Neural cell (in vitro differentiated cells): ENCODE measurements around the gene STMP1. TPM values are rescaled to one million over a fixed set of nuclear protein-coding genes. Genes with fewer than 3 reads are reported as not detected.

Source experiments
- H2AFZ ChIP-seq: fragments of 200-600, 300-800 bp; sonication (generic), shearing (Covaris generic); 2 replicates; pipeline ENCODE4 v1.6.0; 2014; ENCODE audit warnings: low read depth, mild to moderate bottlenecking, antibody characterized with exemption, low read length, moderate library complexity
- H3F3A ChIP-seq: fragments of 200-600 bp; shearing (Covaris generic); 2 replicates; pipeline ENCODE4 v1.6.1; 2016; ENCODE audit warnings: mild to moderate bottlenecking, moderate library complexity, mixed read lengths, antibody characterized with exemption, low read length; ENCODE audit not compliant: insufficient read depth, poor library complexity, severe bottlenecking
- H3K27ac ChIP-seq: fragments of 200-600, 300-800 bp; sonication (generic), shearing (Covaris generic); 2 replicates; pipeline ENCODE4 v1.5.1; 2014; ENCODE audit warnings: mild to moderate bottlenecking, low read length, moderate library complexity
- H3K27me3 ChIP-seq: fragments of 300-800, 200-600 bp; sonication (generic), shearing (Covaris generic); 2 replicates; pipeline ENCODE4 v1.6.0; 2014; ENCODE audit warnings: mild to moderate bottlenecking, low read depth, low read length, moderate library complexity; ENCODE audit not compliant: insufficient read depth
- H3K36me3 ChIP-seq: fragments of 300-800, 200-600 bp; sonication (generic), shearing (Covaris generic); 2 replicates; pipeline ENCODE4 v1.5.1; 2014; ENCODE audit warnings: mild to moderate bottlenecking, antibody characterized with exemption, low read length, moderate library complexity; ENCODE audit not compliant: insufficient read depth
- H3K4me2 ChIP-seq: fragments of 300-800, 200-600 bp; sonication (generic), shearing (Covaris generic); 2 replicates; pipeline ENCODE4 v1.6.0; 2014; ENCODE audit warnings: mild to moderate bottlenecking, low read length
- H3K4me3 ChIP-seq: fragments of 300-800, 200-600 bp; sonication (generic), shearing (Covaris generic); 2 replicates; pipeline ENCODE4 v1.5.1; 2014; ENCODE audit warnings: mild to moderate bottlenecking, low read length, moderate library complexity
- H3K79me2 ChIP-seq: fragments of 200-600 bp; shearing (Covaris generic); replicated peaks from 2 replicates; pipeline ENCODE4 v1.6.0; 2014; ENCODE audit warnings: mild to moderate bottlenecking, low read length, moderate library complexity; ENCODE audit not compliant: insufficient read depth
- H3K9ac ChIP-seq: fragments of 300-800, 200-600 bp; sonication (generic), shearing (Covaris generic); 2 replicates; pipeline ENCODE4 v1.6.1; 2016; ENCODE audit warnings: mild to moderate bottlenecking, low read length, mixed read lengths
- H3K9me2 ChIP-seq: fragments of 200-600 bp; shearing (Covaris generic); 2 replicates; pipeline ENCODE4 v1.6.1; 2016; ENCODE audit warnings: mild to moderate bottlenecking, low read length, mixed read lengths; ENCODE audit not compliant: insufficient read depth
- H3K9me3 ChIP-seq: fragments of 200-600, 300-800 bp; sonication (generic), shearing (Covaris generic); 2 replicates; pipeline ENCODE4 v1.6.1; 2016; ENCODE audit warnings: mild to moderate bottlenecking, mixed run types, low read length, moderate library complexity, mixed read lengths
- H4K20me1 ChIP-seq: fragments of 200-600 bp; shearing (Covaris generic); 2 replicates; pipeline ENCODE4 v1.6.1; 2016; ENCODE audit warnings: mild to moderate bottlenecking, mixed run types; ENCODE audit not compliant: insufficient read depth
- CTCF ChIP-seq: fragments of 450-650 bp; IDR thresholded peaks from 2 replicates; pipeline ENCODE4 v1.5.1; 2014; ENCODE audit warnings: antibody characterized with exemption, mild to moderate bottlenecking, moderate library complexity; ENCODE audit not compliant: poor library complexity, severe bottlenecking
- EP300 ChIP-seq: fragments of 450-650 bp; conservative IDR thresholded peaks from 2 replicates; pipeline ENCODE4 v1.6.1; 2014; ENCODE audit warnings: antibody characterized with exemption, mild to moderate bottlenecking, moderate library complexity; ENCODE audit not compliant: poor library complexity, severe bottlenecking
- EZH2 ChIP-seq: fragments of 200-600, 300-800 bp; shearing (Covaris generic), sonication (generic); IDR thresholded peaks from 2 replicates; pipeline ENCODE4 v1.6.1; 2014; ENCODE audit warnings: antibody characterized with exemption, low read length, borderline replicate concordance, mild to moderate bottlenecking; ENCODE audit not compliant: insufficient read depth, poor library complexity, severe bottlenecking
- MXI1 ChIP-seq: fragments of 450-650 bp; conservative IDR thresholded peaks from 2 replicates; pipeline ENCODE4 v1.6.1; 2014; ENCODE audit warnings: antibody characterized with exemption, mild to moderate bottlenecking; ENCODE audit not compliant: poor library complexity, severe bottlenecking
- POLR2AphosphoS5 ChIP-seq: IDR thresholded peaks from 2 replicates; pipeline ENCODE4 v1.6.1; 2012
- RAD21 ChIP-seq: fragments of 450-650 bp; conservative IDR thresholded peaks from 2 replicates; pipeline ENCODE4 v1.6.1; 2014; ENCODE audit warnings: antibody characterized with exemption, mild to moderate bottlenecking, moderate library complexity
- REST ChIP-seq: IDR thresholded peaks from 2 replicates; pipeline ENCODE4 v1.6.1; 2012; ENCODE audit warnings: borderline replicate concordance
- SMC3 ChIP-seq: fragments of 450-650 bp; conservative IDR thresholded peaks from 2 replicates; pipeline ENCODE4 v1.6.1; 2014; ENCODE audit warnings: antibody characterized with exemption, mild to moderate bottlenecking, moderate library complexity; ENCODE audit not compliant: poor library complexity
- TAF1 ChIP-seq: IDR thresholded peaks from 2 replicates; pipeline ENCODE4 v1.6.1; 2012; ENCODE audit warnings: low read depth
- polyA plus RNA-seq: library from polyadenylated mRNA; depleted of rRNA; stranded (reverse); fragments of >200 nt; gene quantifications from 2 replicates; pipeline ENCODE4 v1.2.3, GENCODE V29; 2014

The STMP1 gene
- polyA plus RNA-seq, 1 donor from 2014 or later = 81.6 TPM

- Histone ChIP-seq H3K27ac (no peak overlapping the region), H3K4me2 (no peak overlapping the region), H3K9me3 (no peaks in the 10 kb centered on the region), H3K9ac (no peak overlapping the region), H3F3A (no peaks in the 10 kb centered on the region), H3K27me3 (no peaks in the 10 kb centered on the region), H3K36me3 (no peaks in the 10 kb centered on the region), H4K20me1 (no peaks in the 10 kb centered on the region), H3K4me3 (no peak overlapping the region), H3K79me2 (no peaks in the 10 kb centered on the region), H2AFZ (no peak overlapping the region), H3K9me2 (no peaks in the 10 kb centered on the region)
- no peak for TF ChIP-seq EP300
- TF ChIP-seq POLR2AphosphoS5 = no peak
- no peak for TF ChIP-seq MXI1
- TF ChIP-seq CTCF = no peak
- no peak for TF ChIP-seq RAD21
- TF ChIP-seq REST = no peak
- TF ChIP-seq SMC3 = no peak
- TF ChIP-seq TAF1 = no peak
- TF ChIP-seq EZH2 = no peak
These were observed 14.6 kb upstream of the STMP1 start for GRCh38 chr7:135647755-135648154.

- no peaks in the 10 kb centered on the region for H3K36me3 ChIP-seq
- no peaks in the 10 kb centered on the region for H3K27me3 ChIP-seq
- no peak overlapping the region for H3K4me2 ChIP-seq
- no peaks in the 10 kb centered on the region for H3K9me2 ChIP-seq
- H3K27ac ChIP-seq = no peak overlapping the region
- no peak overlapping the region for H2AFZ ChIP-seq
- no peaks in the 10 kb centered on the region for H3F3A ChIP-seq
- no peak overlapping the region for H3K4me3 ChIP-seq
- H4K20me1 ChIP-seq = no peaks in the 10 kb centered on the region
- no peaks in the 10 kb centered on the region for H3K9me3 ChIP-seq
- no peak overlapping the region for H3K9ac ChIP-seq
- TF ChIP-seq POLR2AphosphoS5 = no peak
- TF ChIP-seq SMC3 = no peak
- TF ChIP-seq CTCF = no peak
- TF ChIP-seq MXI1 = no peak
- no peak for TF ChIP-seq REST
- no peak for TF ChIP-seq RAD21
- TF ChIP-seq EP300 = no peak
- TF ChIP-seq EZH2 = no peak
- no peak for TF ChIP-seq TAF1
- H3K79me2 ChIP-seq = no peaks in the 10 kb centered on the region
These were observed 14.1 kb upstream of the STMP1 start for GRCh38 chr7:135648235-135648634.
